Vagina (tissue), 2 donors: ENCODE data around the gene PML. TPM values are rescaled to one million over a fixed set of nuclear protein-coding genes. Genes with fewer than 3 reads are reported as not detected.
A peak's percentile ranks its signal among the peaks of the same experiment; 100 is the strongest.

ENCODE experiments used
- DNase-seq, 2 donors: peaks; one replicate each; pipeline ENCODE4 v3.0.0-alpha.2; 2017; ENCODE audit errors: extremely low spot score in 2 of 2
- H3K27ac ChIP-seq: fragments of 200-600 bp; sonication (generic); one replicate; pipeline ENCODE4 v1.5.1; 2019
- H3K27me3 ChIP-seq: fragments of 200-600 bp; sonication (generic); one replicate; pipeline ENCODE4 v1.5.1; 2019
- H3K36me3 ChIP-seq, 2 donors: fragments of 200-600 bp; sonication (generic); one replicate each; pipeline ENCODE4 v1.5.1; 2017 to 2019
- H3K4me1 ChIP-seq: fragments of 200-600 bp; sonication (generic); one replicate; pipeline ENCODE4 v1.5.1; 2019
- H3K4me3 ChIP-seq, 2 donors: fragments of 200-600 bp; sonication (generic); 1 replicate in 1 of 2; 2 replicates in 1 of 2; pipeline ENCODE4 v1.5.1; 2016 to 2019
- H3K9me3 ChIP-seq: fragments of 200-600 bp; sonication (generic); one replicate; pipeline ENCODE4 v1.5.1; 2019
- POLR2A ChIP-seq, 2 donors: fragments of 450-650 bp; IDR thresholded peaks; one replicate each; pipeline ENCODE4 v1.6.1; 2017; ENCODE audit warnings: antibody characterized with exemption in 2 of 2, mild to moderate bottlenecking in 2 of 2, moderate library complexity in 2 of 2
- POLR2AphosphoS5 ChIP-seq, 2 donors: sonication (generic); formaldehyde crosslinking; IDR thresholded peaks; one replicate each; pipeline ENCODE4 v1.9.0; 2017; ENCODE audit warnings: antibody characterized with exemption in 2 of 2, mild to moderate bottlenecking in 2 of 2, low read depth in 1 of 2; ENCODE audit not compliant: insufficient read depth in 1 of 2
- intact Hi-C: fragments of 100-400 bp; cut with DNase I; formaldehyde crosslinking; loops from one replicate; pipeline ENCODE4 v1.15.1; 2023
- total RNA-seq: library from RNA; depleted of rRNA; stranded (reverse); fragments of >200 nt; gene quantifications from one replicate; pipeline ENCODE4 v1.2.3, GENCODE V29; 2016
- TF ChIP-seq, protein P1 (sequence below), 3 experiments: fragments of 450-650 bp in 2 of 3; fragments of 200-600 bp in 1 of 3; sonication (generic) in 1 of 3; IDR thresholded peaks; one replicate each; pipeline ENCODE4 v1.5.1; 2017 to 2019; ENCODE audit warnings: antibody characterized with exemption in 3 of 3, mild to moderate bottlenecking in 2 of 3, moderate library complexity in 2 of 3

The PML gene
- total RNA-seq, 1 donor from 2014 or later = 107 TPM

- intact Hi-C loops = no loop called here
- H3K4me3 ChIP-seq = no peak overlapping the region
- H3K27me3 ChIP-seq = no peaks in the 10 kb centered on the region
- H3K27ac ChIP-seq = peak overlapping the region; percentile 96
- H3K36me3 ChIP-seq = no peaks in the 10 kb centered on the region
- H3K9me3 ChIP-seq = no peaks in the 10 kb centered on the region
- no peak for TF ChIP-seq POLR2A (IDR thresholded peaks at IDR 0.05)
- TF ChIP-seq, protein P1, sequence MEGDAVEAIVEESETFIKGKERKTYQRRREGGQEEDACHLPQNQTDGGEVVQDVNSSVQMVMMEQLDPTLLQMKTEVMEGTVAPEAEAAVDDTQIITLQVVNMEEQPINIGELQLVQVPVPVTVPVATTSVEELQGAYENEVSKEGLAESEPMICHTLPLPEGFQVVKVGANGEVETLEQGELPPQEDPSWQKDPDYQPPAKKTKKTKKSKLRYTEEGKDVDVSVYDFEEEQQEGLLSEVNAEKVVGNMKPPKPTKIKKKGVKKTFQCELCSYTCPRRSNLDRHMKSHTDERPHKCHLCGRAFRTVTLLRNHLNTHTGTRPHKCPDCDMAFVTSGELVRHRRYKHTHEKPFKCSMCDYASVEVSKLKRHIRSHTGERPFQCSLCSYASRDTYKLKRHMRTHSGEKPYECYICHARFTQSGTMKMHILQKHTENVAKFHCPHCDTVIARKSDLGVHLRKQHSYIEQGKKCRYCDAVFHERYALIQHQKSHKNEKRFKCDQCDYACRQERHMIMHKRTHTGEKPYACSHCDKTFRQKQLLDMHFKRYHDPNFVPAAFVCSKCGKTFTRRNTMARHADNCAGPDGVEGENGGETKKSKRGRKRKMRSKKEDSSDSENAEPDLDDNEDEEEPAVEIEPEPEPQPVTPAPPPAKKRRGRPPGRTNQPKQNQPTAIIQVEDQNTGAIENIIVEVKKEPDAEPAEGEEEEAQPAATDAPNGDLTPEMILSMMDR (IDR thresholded peaks at IDR 0.05) = no peak
- no peak for TF ChIP-seq POLR2AphosphoS5 (IDR thresholded peaks at IDR 0.05; ENCODE audit: insufficient read depth in 1 of 2, low read depth in 1 of 2)
- DNase-seq = no peak
- peaks cover 80% of the 10 kb centered on the region for H3K4me1 ChIP-seq
Observed at GRCh38 chr15:73984208-73984979, 10.1 kb upstream of the PML start.

- no peak for TF ChIP-seq POLR2AphosphoS5 (IDR thresholded peaks at IDR 0.05; ENCODE audit: insufficient read depth in 1 of 2, low read depth in 1 of 2)
- TF ChIP-seq, protein P1 (IDR thresholded peaks at IDR 0.05) = no peak
- TF ChIP-seq POLR2A (IDR thresholded peaks at IDR 0.05) = no peak
- DNase-seq = no peak
- Histone ChIP-seq H3K4me3 (no peak overlapping the region), H3K27me3 (no peaks in the 10 kb centered on the region), H3K4me1 (peaks cover 89% of the 10 kb centered on the region), H3K27ac (peak overlapping the region; percentile 96), H3K9me3 (no peaks in the 10 kb centered on the region), H3K36me3 (no peaks in the 10 kb centered on the region)
- intact Hi-C loops = no loop called here
Observed at GRCh38 chr15:73985101-73985873, 9.2 kb upstream of the PML start.

GRCh38 chr15:73986055-73986775 is 8.3 kb upstream of the PML start:
- DNase-seq = no peak
- Histone ChIP-seq H3K9me3 (no peaks in the 10 kb centered on the region), H3K4me3 (no peak overlapping the region), H3K27ac (peak overlapping the region; percentile 16), H3K4me1 (peaks cover 93% of the 10 kb centered on the region), H3K27me3 (no peaks in the 10 kb centered on the region), H3K36me3 (no peaks in the 10 kb centered on the region)
- TF ChIP-seq POLR2A (IDR thresholded peaks at IDR 0.05) = no peak
- TF ChIP-seq POLR2AphosphoS5 (IDR thresholded peaks at IDR 0.05; ENCODE audit: insufficient read depth in 1 of 2, low read depth in 1 of 2) = no peak
- TF ChIP-seq, protein P1 (IDR thresholded peaks at IDR 0.05) = no peak
- intact Hi-C loops = no loop called here

DNA sequence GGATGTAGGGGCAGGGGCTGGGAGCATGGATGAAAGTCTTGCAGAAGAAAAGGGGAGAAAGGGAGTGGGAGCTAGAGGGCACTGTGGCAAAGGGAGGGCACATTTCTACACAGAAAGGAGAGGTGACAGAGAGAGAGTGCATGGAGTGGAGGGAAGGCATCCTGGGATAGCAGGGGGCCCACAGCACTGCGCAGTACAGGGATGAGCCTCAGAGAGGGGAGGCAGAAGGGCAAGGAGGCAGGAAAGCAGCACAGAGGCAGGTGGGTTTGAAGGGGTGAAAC is 7.8 kb upstream of the PML start:
- Histone ChIP-seq H3K27ac (peak overlapping the region; percentile 16), H3K4me1 (peaks cover 93% of the 10 kb centered on the region), H3K36me3 (no peaks in the 10 kb centered on the region), H3K9me3 (no peaks in the 10 kb centered on the region), H3K4me3 (no peak overlapping the region), H3K27me3 (no peaks in the 10 kb centered on the region)
- DNase-seq = no peak
- intact Hi-C loops = no loop called here
- TF ChIP-seq POLR2AphosphoS5 (IDR thresholded peaks at IDR 0.05; ENCODE audit: insufficient read depth in 1 of 2, low read depth in 1 of 2) = no peak
- TF ChIP-seq, protein P1 (IDR thresholded peaks at IDR 0.05) = no peak
- TF ChIP-seq POLR2A (IDR thresholded peaks at IDR 0.05) = no peak
